HPDE6-E6E7 (cell line): ENCODE results near the gene FUZ.
"Not testable (repeated sequence)": the region's sequence is repeated elsewhere in the genome, so short reads cannot be mapped to it uniquely, and the experiment has no call there.

ENCODE experiments used
- DNase-seq: peaks from one replicate; pipeline ENCODE4 v3.0.0; 2011; ENCODE audit warnings: missing footprints; ENCODE audit errors: extremely low spot score

FUZ gene

GRCh38 chr19:49833599-49833998 lies 20.5 kb upstream of the FUZ start:
- no peak for DNase-seq

GRCh38 chr19:49832556-49832955 lies 19.5 kb upstream of the FUZ start:
- DNase-seq = no peak

- DNase-seq = no peak
Observed at GRCh38 chr19:49831592-49831991, 18.5 kb upstream of the FUZ start.

GRCh38 chr19:49830766-49831165 lies 17.7 kb upstream of the FUZ start:
- no peak for DNase-seq

- DNase-seq = no peak
Observed at GRCh38 chr19:49829721-49830120, 16.6 kb upstream of the FUZ start.

- DNase-seq = no peak
Observed at GRCh38 chr19:49829200-49829599, 16.1 kb upstream of the FUZ start.

- no peak for DNase-seq
Observed at GRCh38 chr19:49827034-49827433, 13.9 kb upstream of the FUZ start.

- DNase-seq = no peak
Observed at GRCh38 chr19:49824662-49825061, 11.6 kb upstream of the FUZ start.

GRCh38 chr19:49823472-49823871 lies 10.4 kb upstream of the FUZ start:
- no peak for DNase-seq

GRCh38 chr19:49820125-49820524 lies 7.0 kb upstream of the FUZ start:
- no peak for DNase-seq

- DNase-seq = not testable (repeated sequence)
Observed at GRCh38 chr19:49819452-49820115, 6.5 kb upstream of the FUZ start.

GRCh38 chr19:49818649-49819370 lies 5.7 kb upstream of the FUZ start:
- no peak for DNase-seq

GRCh38 chr19:49817964-49818648 lies 5.0 kb upstream of the FUZ start, which contains the start of gene MED25:
MED25 (plus strand) TSS chr19:49818289; CDS start chr19:49818342, 53 bp downstream.
- DNase-seq = peak; percentile 86

GRCh38 chr19:49816590-49816989 lies 3.5 kb upstream of the FUZ start:
- DNase-seq = no peak

- DNase-seq = no peak
Observed at GRCh38 chr19:49814010-49814409, 918 bp upstream of the FUZ start.

- no peak for DNase-seq
Observed at GRCh38 chr19:49812452-49812996, 568 bp downstream of the FUZ start.

GRCh38 chr19:49811328-49811727 lies 1.8 kb downstream of the FUZ start:
- DNase-seq = no peak

- DNase-seq = no peak
Observed at GRCh38 chr19:49809941-49810389, 3.1 kb downstream of the FUZ start.

GRCh38 chr19:49809160-49809940 lies 3.7 kb downstream of the FUZ start:
- no peak for DNase-seq

- peak; percentile 74 for DNase-seq
Observed at GRCh38 chr19:49808711-49809159, 4.4 kb downstream of the FUZ start.

GRCh38 chr19:49807904-49808675 lies 5.0 kb downstream of the FUZ start:
- no peak for DNase-seq
